Measurements from ENCODE around the gene CD300LB. TPM values are rescaled to one million over a fixed set of nuclear protein-coding genes. Genes with fewer than 3 reads are reported as not detected.
"Not testable (repeated sequence)": the region's sequence is repeated elsewhere in the genome, so short reads cannot be mapped to it uniquely, and the experiment has no call there.

Gene CD300LB
- total RNA-seq, 2 donors from 2014 or later: 0.81 to 0.85 TPM

- DNase-seq (ENCODE audit: low spot score) (no peak), ATAC-seq (ENCODE audit: insufficient number of reproducible peaks, low FRiP score, low read depth) (no peak)
- Histone ChIP-seq H3K9me3 (no peaks in the 10 kb centered on the region), H3K27ac (no peak overlapping the region), H3K4me1 (ENCODE audit: control insufficient read depth in 1 of 2, low read depth in 2 of 2) (no peaks in the 10 kb centered on the region), H3K36me3 (no peaks in the 10 kb centered on the region), H3K4me3 (no peak overlapping the region), H3K27me3 (replicated peaks; ENCODE audit: insufficient read depth) (no peaks in the 10 kb centered on the region)
- TF ChIP-seq CTCF (IDR thresholded peaks at IDR 0.05): no peak
Observed at GRCh38 chr17:74558882-74559519, 27.7 kb upstream of the CD300LB start.

- H3K27ac ChIP-seq; H3K4me3 ChIP-seq; H3K27me3 ChIP-seq (replicated peaks; ENCODE audit: insufficient read depth); H3K36me3 ChIP-seq; DNase-seq (ENCODE audit: low spot score); ATAC-seq (ENCODE audit: insufficient number of reproducible peaks, low FRiP score, low read depth); H3K4me1 ChIP-seq (ENCODE audit: control insufficient read depth in 1 of 2, low read depth in 2 of 2); H3K9me3 ChIP-seq: not testable (repeated sequence)
Observed at GRCh38 chr17:74558402-74558801, 27.1 kb upstream of the CD300LB start.

- TF ChIP-seq CTCF (IDR thresholded peaks at IDR 0.05): no peak
- Histone ChIP-seq H3K27me3 (replicated peaks; ENCODE audit: insufficient read depth) (no peaks in the 10 kb centered on the region), H3K27ac (no peak overlapping the region), H3K36me3 (no peaks in the 10 kb centered on the region), H3K9me3 (no peaks in the 10 kb centered on the region), H3K4me3 (no peak overlapping the region), H3K4me1 (ENCODE audit: control insufficient read depth in 1 of 2, low read depth in 2 of 2) (no peaks in the 10 kb centered on the region)
- DNase-seq (ENCODE audit: low spot score) (no peak), ATAC-seq (ENCODE audit: insufficient number of reproducible peaks, low FRiP score, low read depth) (no peak)
Observed at GRCh38 chr17:74555427-74555940, 24.2 kb upstream of the CD300LB start.

GRCh38 chr17:74554909-74555308 lies 23.6 kb upstream of the CD300LB start:
- no peaks in the 10 kb centered on the region for H3K36me3 ChIP-seq
- H3K27ac ChIP-seq: no peak overlapping the region
- no peaks in the 10 kb centered on the region for H3K4me1 ChIP-seq (ENCODE audit: control insufficient read depth in 1 of 2, low read depth in 2 of 2)
- no peak for TF ChIP-seq CTCF (IDR thresholded peaks at IDR 0.05)
- H3K27me3 ChIP-seq (replicated peaks; ENCODE audit: insufficient read depth): no peaks in the 10 kb centered on the region
- H3K4me3 ChIP-seq: no peak overlapping the region
- ATAC-seq (ENCODE audit: insufficient number of reproducible peaks, low FRiP score, low read depth): no peak
- no peak for DNase-seq (ENCODE audit: low spot score)
- H3K9me3 ChIP-seq: no peaks in the 10 kb centered on the region

- H3K4me1 ChIP-seq (ENCODE audit: control insufficient read depth in 1 of 2, low read depth in 2 of 2): no peaks in the 10 kb centered on the region
- H3K27ac ChIP-seq: no peak overlapping the region
- no peak overlapping the region for H3K4me3 ChIP-seq
- no peaks in the 10 kb centered on the region for H3K36me3 ChIP-seq
- no peaks in the 10 kb centered on the region for H3K27me3 ChIP-seq (replicated peaks; ENCODE audit: insufficient read depth)
- H3K9me3 ChIP-seq: no peaks in the 10 kb centered on the region
- DNase-seq (ENCODE audit: low spot score) (no peak), ATAC-seq (ENCODE audit: insufficient number of reproducible peaks, low FRiP score, low read depth) (no peak)
- no peak for TF ChIP-seq CTCF (IDR thresholded peaks at IDR 0.05)
Observed at GRCh38 chr17:74552037-74552436, 20.8 kb upstream of the CD300LB start.

GRCh38 chr17:74550602-74551001 lies 19.3 kb upstream of the CD300LB start:
- DNase-seq (ENCODE audit: low spot score) (no peak), ATAC-seq (ENCODE audit: insufficient number of reproducible peaks, low FRiP score, low read depth) (no peak)
- no peak overlapping the region for H3K4me3 ChIP-seq

More at GRCh38 chr17:74550602-74551001, 19.3 kb upstream of the CD300LB start:
- no peaks in the 10 kb centered on the region for H3K27me3 ChIP-seq (replicated peaks; ENCODE audit: insufficient read depth)
- H3K27ac ChIP-seq: no peak overlapping the region
- no peaks in the 10 kb centered on the region for H3K9me3 ChIP-seq
- no peak for TF ChIP-seq CTCF (IDR thresholded peaks at IDR 0.05)
- H3K36me3 ChIP-seq: no peaks in the 10 kb centered on the region
- no peaks in the 10 kb centered on the region for H3K4me1 ChIP-seq (ENCODE audit: control insufficient read depth in 1 of 2, low read depth in 2 of 2)
